ENCODE results near the gene ALDOC. TPM values are rescaled to one million over a fixed set of nuclear protein-coding genes. Genes with fewer than 3 reads are reported as not detected.

Gene ALDOC
- total RNA-seq, 1 donor, result 28.9 TPM

DNA sequence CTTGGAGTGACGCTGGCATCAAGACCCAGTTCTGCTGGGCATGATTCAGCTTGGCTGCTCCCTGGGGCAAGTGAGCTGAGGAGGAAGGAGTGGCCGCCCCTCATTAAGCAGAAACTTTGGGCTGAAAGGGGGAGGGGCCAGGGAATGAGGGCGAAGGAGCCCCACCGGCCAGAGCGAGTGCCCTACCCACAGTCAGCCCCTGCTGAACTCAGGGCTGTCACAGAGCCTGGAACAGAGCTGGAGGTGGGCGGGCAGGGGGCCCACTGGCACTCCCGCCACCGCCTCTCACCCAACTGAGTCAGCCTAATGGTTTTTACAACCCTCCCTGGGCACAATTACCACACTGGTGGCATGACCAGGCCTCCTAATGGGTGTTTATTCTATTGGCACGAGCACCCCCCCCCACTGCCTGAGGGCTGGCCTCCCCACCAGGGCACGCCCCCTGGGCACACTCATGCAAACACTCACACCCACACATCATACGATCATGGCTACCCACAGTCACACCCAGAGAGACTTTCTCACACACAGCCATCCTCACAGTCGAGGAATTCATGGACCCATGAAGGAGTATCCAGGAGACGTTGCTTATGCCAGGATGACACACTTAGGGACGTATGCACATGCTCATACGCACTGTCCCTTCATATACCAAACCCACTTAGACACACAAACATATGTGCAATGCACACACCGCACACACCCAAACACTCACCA is 43.4 kb downstream of the ALDOC start:
- H3K4me3 ChIP-seq (ENCODE audit: low read depth, low read length), result no peak overlapping the region
- TF ChIP-seq, protein P1, sequence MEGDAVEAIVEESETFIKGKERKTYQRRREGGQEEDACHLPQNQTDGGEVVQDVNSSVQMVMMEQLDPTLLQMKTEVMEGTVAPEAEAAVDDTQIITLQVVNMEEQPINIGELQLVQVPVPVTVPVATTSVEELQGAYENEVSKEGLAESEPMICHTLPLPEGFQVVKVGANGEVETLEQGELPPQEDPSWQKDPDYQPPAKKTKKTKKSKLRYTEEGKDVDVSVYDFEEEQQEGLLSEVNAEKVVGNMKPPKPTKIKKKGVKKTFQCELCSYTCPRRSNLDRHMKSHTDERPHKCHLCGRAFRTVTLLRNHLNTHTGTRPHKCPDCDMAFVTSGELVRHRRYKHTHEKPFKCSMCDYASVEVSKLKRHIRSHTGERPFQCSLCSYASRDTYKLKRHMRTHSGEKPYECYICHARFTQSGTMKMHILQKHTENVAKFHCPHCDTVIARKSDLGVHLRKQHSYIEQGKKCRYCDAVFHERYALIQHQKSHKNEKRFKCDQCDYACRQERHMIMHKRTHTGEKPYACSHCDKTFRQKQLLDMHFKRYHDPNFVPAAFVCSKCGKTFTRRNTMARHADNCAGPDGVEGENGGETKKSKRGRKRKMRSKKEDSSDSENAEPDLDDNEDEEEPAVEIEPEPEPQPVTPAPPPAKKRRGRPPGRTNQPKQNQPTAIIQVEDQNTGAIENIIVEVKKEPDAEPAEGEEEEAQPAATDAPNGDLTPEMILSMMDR (IDR thresholded peaks at IDR 0.05; ENCODE audit: insufficient read depth, low read depth, low read length), result no peak
- DNase-seq (ENCODE audit: low read depth), result no peak

DNA sequence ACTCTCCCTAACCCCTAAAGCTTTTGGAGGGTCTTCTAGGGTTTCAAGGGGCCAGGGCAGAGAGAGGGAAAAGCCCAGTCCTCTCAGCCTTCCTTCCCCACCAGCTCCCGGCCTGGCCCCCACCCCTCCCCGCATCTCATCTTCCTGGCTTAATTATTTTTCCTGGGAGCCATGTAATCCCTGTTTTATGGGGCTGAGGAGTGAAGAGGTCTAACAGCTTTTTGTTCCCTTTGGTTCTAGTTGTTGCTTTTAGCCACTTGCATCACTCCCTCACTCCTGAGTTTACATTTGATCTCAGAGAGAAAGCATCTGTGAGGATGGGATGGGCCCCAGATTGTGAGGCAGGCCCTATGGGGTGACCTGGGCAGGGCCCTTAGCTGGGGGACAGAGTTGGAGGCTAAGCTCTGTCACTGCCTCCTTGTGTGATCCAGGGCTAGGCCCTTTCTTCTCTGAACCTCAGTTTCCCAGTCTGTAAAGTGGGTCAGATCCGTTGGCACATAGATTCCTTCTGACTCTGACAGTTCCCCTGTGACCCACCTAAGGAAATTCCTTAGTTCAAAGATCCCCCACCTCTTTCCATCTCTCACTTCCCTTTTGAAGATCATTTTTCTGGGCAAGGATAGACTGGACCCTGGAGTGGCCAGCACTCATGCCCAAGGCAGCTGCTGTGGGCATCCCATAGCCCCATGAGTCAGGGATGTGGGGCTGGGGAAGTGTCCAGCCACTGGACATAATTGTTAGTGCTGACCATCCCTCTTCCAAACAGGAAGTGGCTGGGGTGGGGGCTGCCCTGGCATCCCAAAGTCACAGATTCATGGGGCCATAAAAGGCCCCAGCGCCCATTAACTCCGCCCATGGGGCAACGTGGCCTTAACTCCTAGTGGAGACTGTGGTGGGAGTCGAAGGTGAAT is 44.4 kb downstream of the ALDOC start:
- H3K4me3 ChIP-seq (ENCODE audit: low read depth, low read length), result no peak overlapping the region
- peak; percentile 40 for DNase-seq (ENCODE audit: low read depth)
- TF ChIP-seq, protein P1 (IDR thresholded peaks at IDR 0.05; ENCODE audit: insufficient read depth, low read depth, low read length), result no peak

DNA sequence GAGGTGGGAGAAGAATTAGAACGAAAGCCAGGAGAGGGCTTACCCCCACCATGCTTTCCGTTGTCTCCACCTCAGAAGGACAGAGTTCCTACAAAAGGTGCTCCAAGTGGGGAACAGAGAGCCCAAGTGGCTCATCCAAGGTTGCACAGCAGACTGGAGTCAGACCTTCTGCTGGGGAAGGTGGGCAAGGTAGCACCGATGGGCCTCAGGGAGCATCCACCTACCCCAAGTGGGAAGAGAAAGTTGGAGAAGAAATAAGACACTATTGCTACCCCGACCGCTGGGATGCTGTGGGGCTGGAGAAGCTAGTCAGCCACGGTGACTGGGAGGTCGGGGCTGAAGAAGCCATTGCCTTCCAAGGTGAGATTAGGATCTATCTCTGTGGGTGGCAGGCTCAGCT is 45.8 kb downstream of the ALDOC start:
- H3K4me3 ChIP-seq (ENCODE audit: low read depth, low read length), result no peak overlapping the region
- TF ChIP-seq, protein P1 (IDR thresholded peaks at IDR 0.05; ENCODE audit: insufficient read depth, low read depth, low read length), result no peak
- no peak for DNase-seq (ENCODE audit: low read depth)

DNA sequence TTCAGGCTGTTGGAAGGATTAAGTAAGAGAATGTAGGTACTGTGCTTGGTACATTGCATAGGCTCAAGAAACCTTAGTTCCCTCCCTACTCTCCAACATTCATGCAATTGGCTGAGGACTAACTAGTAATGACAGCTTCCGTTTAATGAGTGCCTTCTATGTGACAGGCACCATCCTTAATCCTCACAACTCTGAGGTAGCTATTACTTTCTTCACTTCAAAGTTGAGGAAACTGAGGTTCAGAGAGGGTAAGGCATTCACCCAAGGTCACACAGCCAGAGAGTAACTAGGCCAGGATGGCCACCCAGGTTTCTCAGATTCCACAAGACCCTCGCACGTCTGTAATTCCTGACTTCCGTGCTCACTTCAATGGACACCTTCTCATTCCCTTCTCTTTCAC is 46.4 kb downstream of the ALDOC start:
- DNase-seq (ENCODE audit: low read depth), result no peak
- no peak overlapping the region for H3K4me3 ChIP-seq (ENCODE audit: low read depth, low read length)
- TF ChIP-seq, protein P1 (IDR thresholded peaks at IDR 0.05; ENCODE audit: insufficient read depth, low read depth, low read length), result no peak

DNA sequence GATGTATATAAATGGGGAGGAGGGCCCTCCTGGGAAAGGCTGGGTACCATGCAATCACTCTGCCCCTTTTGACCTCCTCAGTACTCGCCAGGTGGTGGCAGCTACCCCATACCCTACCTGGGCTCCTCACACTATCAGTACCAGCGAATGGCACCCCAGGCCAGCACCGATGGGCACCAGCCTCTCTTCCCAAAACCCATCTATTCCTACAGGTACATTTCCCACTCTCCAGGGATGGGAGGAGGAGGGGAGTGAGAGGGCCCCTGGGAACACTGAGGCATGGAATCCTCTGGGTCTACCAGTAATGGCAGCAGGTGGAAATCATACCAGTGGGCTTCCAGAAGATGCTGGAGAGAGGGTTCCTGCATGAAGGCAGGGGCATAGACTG is 47.7 kb downstream of the ALDOC start:
- TF ChIP-seq, protein P1 (IDR thresholded peaks at IDR 0.05; ENCODE audit: insufficient read depth, low read depth, low read length), result no peak
- H3K4me3 ChIP-seq (ENCODE audit: low read depth, low read length), result no peak overlapping the region
- DNase-seq (ENCODE audit: low read depth), result no peak

DNA sequence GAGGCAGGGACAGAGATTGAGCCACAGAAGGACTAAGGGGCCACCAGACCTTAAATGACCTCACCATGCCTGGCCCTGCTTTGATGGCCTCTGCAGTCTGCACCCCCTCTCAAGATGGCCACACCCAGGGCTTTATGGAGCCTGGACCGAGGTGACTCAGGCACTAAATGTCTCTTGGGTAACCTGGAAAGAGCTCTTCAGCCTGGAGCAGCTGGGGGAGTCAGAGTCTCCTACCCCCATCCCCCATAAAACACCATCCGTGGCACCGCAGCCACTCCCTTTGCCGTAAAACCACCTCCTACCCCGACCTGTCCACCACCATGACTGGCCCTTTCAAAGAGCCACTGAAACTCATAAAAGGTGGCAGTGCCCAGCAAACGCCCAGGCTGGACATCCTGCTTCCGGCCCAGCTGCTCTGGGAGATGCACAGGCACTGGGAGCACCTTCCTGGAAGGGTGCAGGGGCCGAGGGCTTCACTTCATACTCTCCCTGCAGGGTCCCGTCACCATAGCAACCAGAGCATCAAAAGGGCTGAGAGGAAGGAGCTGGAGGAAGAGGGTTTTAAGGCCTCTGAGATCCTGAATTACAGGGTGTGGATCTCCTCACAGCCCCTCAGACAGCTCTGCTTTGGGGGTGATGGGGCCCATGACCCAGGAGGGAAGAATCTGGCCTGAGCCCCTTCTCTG is 48.2 kb downstream of the ALDOC start:
- DNase-seq (ENCODE audit: low read depth), result peak; percentile 27
- no peak overlapping the region for H3K4me3 ChIP-seq (ENCODE audit: low read depth, low read length)
- TF ChIP-seq, protein P1 (IDR thresholded peaks at IDR 0.05; ENCODE audit: insufficient read depth, low read depth, low read length), result no peak
